ENCODE data around the gene G6PC2. TPM values are rescaled to one million over a fixed set of nuclear protein-coding genes. Genes with fewer than 3 reads are reported as not detected.

G6PC2 gene
- total RNA-seq, 4 donors from 2014 or later: 0.59 TPM; not detected in 3

DNA sequence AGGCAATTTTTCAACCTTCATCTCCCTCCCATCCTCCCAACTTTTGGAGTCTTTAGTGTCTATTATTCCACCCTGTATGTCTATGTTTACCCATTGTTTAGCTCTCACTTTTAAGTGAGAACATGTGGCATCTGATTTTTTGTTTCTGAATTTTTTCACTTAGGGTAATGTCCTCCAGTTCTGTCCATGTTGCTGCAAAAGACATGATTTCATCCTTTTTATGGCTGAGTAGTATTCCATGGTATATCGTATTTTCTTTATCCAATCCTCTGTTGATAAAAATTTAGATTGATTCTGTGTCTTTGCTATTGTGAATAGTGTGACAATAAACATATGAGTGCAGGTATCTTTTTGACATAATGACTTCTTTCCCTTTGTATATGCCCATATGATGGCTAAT is 48.2 kb downstream of the G6PC2 start:
- WGBS, 2 donors (ENCODE audit: low coverage in 1 of 2): 100% methylated on average over 1 of the region's 1 CpG; no CpG with 5 or more reads in 1 of the 2 donors
- ATAC-seq: no peak
- Histone ChIP-seq H3K27ac (no peak overlapping the region), H3K4me1 (no peaks in the 10 kb centered on the region), H3K27me3 (no peaks in the 10 kb centered on the region), H3K9me3 (no peaks in the 10 kb centered on the region), H3K4me3 (no peak overlapping the region), H3K36me3 (no peaks in the 10 kb centered on the region)
- no peak for TF ChIP-seq CTCF (IDR thresholded peaks at IDR 0.05)
- TF ChIP-seq POLR2AphosphoS5 (IDR thresholded peaks at IDR 0.05): no peak
- TF ChIP-seq POLR2A (IDR thresholded peaks at IDR 0.05): no peak
- TF ChIP-seq EP300 (IDR thresholded peaks at IDR 0.05): no peak

DNA sequence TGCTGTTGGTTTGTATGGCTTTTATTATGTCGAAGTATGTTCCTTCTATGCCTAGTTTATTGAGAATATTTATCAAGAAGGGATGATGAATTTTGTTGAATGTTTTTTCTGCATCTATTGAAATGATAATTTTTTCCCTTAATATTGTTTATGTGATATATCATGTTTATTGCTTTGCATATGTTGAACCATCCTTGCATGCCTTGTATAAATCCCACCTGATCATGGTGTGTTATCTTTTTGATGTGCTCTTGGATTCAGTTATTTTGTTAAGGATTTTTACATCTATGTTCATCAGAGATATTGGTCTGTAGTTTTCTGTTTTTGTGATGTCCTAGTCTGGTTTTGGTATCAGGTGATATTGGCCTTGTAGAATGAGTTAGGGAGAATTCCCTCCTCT is 50.8 kb downstream of the G6PC2 start:
- no peak for ATAC-seq
- TF ChIP-seq POLR2A (IDR thresholded peaks at IDR 0.05) (no peak), EP300 (IDR thresholded peaks at IDR 0.05) (no peak), POLR2AphosphoS5 (IDR thresholded peaks at IDR 0.05) (no peak), CTCF (IDR thresholded peaks at IDR 0.05) (no peak)
- no peaks in the 10 kb centered on the region for H3K9me3 ChIP-seq
- no peaks in the 10 kb centered on the region for H3K4me1 ChIP-seq
- H3K27me3 ChIP-seq: no peaks in the 10 kb centered on the region
- no peaks in the 10 kb centered on the region for H3K36me3 ChIP-seq
- WGBS, 2 donors (ENCODE audit: low coverage in 1 of 2): 67% methylated on average over 1 of the region's 1 CpG; no CpG with 5 or more reads in 1 of the 2 donors
- no peak overlapping the region for H3K4me3 ChIP-seq
- no peak overlapping the region for H3K27ac ChIP-seq

- ATAC-seq: no peak
Measured at GRCh38 chr2:168952424-168952823, 51.3 kb downstream of the G6PC2 start.

GRCh38 chr2:168954256-168954655 is 53.2 kb downstream of the G6PC2 start:
- Histone ChIP-seq H3K4me3 (no peak overlapping the region), H3K27me3 (no peaks in the 10 kb centered on the region), H3K4me1 (no peaks in the 10 kb centered on the region), H3K36me3 (no peaks in the 10 kb centered on the region), H3K27ac (no peak overlapping the region), H3K9me3 (no peaks in the 10 kb centered on the region)
- ATAC-seq: no peak
- TF ChIP-seq CTCF (IDR thresholded peaks at IDR 0.05): no peak
- no peak for TF ChIP-seq POLR2A (IDR thresholded peaks at IDR 0.05)
- TF ChIP-seq POLR2AphosphoS5 (IDR thresholded peaks at IDR 0.05): no peak
- TF ChIP-seq EP300 (IDR thresholded peaks at IDR 0.05): no peak

More at GRCh38 chr2:168952424-168952823, 51.3 kb downstream of the G6PC2 start:
- H3K4me1 ChIP-seq: no peaks in the 10 kb centered on the region
- H3K9me3 ChIP-seq: no peaks in the 10 kb centered on the region
- 45 to 57% methylated on average over 1 of the region's 1 CpG for WGBS, 2 donors (ENCODE audit: low coverage in 1 of 2)
- TF ChIP-seq POLR2AphosphoS5 (IDR thresholded peaks at IDR 0.05) (no peak), POLR2A (IDR thresholded peaks at IDR 0.05) (no peak), EP300 (IDR thresholded peaks at IDR 0.05) (no peak), CTCF (IDR thresholded peaks at IDR 0.05) (no peak)
- no peak overlapping the region for H3K4me3 ChIP-seq
- no peak overlapping the region for H3K27ac ChIP-seq
- no peaks in the 10 kb centered on the region for H3K36me3 ChIP-seq
- no peaks in the 10 kb centered on the region for H3K27me3 ChIP-seq

DNA sequence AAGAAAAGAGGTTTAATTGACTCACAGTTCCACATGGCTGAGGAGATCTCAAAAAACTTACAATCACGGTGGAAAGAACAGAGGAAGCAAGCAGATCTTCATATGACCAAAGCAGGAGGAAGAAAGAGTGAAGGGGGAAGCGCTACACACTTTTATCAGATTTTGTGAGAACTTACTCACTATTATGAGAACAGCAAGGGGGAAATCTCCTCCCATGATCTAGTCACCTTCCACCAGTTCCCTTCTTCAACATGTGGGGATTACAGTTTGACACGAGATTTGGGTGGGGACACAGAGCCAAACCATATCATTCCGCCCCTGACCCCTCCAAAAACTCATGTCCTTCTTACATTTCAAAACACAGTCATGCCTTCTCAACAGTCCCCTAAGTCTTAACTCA is 54.2 kb downstream of the G6PC2 start:
- ATAC-seq: no peak
- Histone ChIP-seq H3K36me3 (no peaks in the 10 kb centered on the region), H3K4me1 (no peaks in the 10 kb centered on the region), H3K27ac (no peak overlapping the region), H3K27me3 (no peaks in the 10 kb centered on the region), H3K9me3 (no peaks in the 10 kb centered on the region), H3K4me3 (no peak overlapping the region)
- TF ChIP-seq EP300 (IDR thresholded peaks at IDR 0.05) (no peak), POLR2A (IDR thresholded peaks at IDR 0.05) (no peak), CTCF (IDR thresholded peaks at IDR 0.05) (no peak), POLR2AphosphoS5 (IDR thresholded peaks at IDR 0.05) (no peak)
- WGBS, 2 donors (ENCODE audit: low coverage in 1 of 2): 83 to 94% methylated on average over 3 to 4 of the region's 4 CpGs

Data from gastroesophageal sphincter (tissue), 4 donors.